Measurements from ENCODE around the gene ATAD3A. TPM values are rescaled to one million over a fixed set of nuclear protein-coding genes. Genes with fewer than 3 reads are reported as not detected.

Gene ATAD3A
- total and polyA plus RNA-seq, 2 of the 4 experiments (the other 2 are of a cell fraction) = 27.2 to 34.0 TPM

- no peak overlapping the region for H4K5ac ChIP-seq (ENCODE audit: low read depth, low read length)
- ATAC-seq (ENCODE audit: low read depth) = no peak
- no peaks in the 10 kb centered on the region; the same call in 1 of the 2 replicates for H3K9me3 ChIP-seq (ENCODE audit: control insufficient read depth, insufficient read depth, low read length)
- no peak overlapping the region for H3K56ac ChIP-seq (ENCODE audit: extremely low read depth, insufficient read depth, low read length)
- H2BK20ac ChIP-seq (ENCODE audit: low read depth, low read length) = no peak overlapping the region
- no peak overlapping the region for H2BK15ac ChIP-seq (ENCODE audit: low read depth, low read length)
- peaks cover 17% of the 10 kb centered on the region for H3K9me1 ChIP-seq (ENCODE audit: insufficient read depth, low read length)
- H4K8ac ChIP-seq (ENCODE audit: low read depth in 2 of 2, low read length in 2 of 2) = no peak overlapping the region
- BruUV-seq (replicated peaks) = no TSS peak
- peaks cover 25% of the 10 kb centered on the region for H4K20me1 ChIP-seq (ENCODE audit: insufficient read depth, low read length)
- peak overlapping the region; percentile 70 for H2AK9ac ChIP-seq (replicated peaks; ENCODE audit: low read depth, low read length, poor library complexity)
- intact Hi-C loops (cut with micrococcal nuclease) = no loop called here
- ChIA-PET POLR2A (ENCODE audit: unreplicated experiment) (no interaction called here), CTCF (no interaction called here)
- TF ChIP-seq SMC3 (IDR thresholded peaks at IDR 0.05; ENCODE audit: low read depth, low read length) (no peak), FOS (IDR thresholded peaks at IDR 0.05; ENCODE audit: low read depth, low read length) (no peak), CTCF (conservative IDR thresholded peaks at IDR 0.05; ENCODE audit: low read depth, low read length) (no peak), NFE2L2 (IDR thresholded peaks at IDR 0.05; ENCODE audit: low read depth, low read length) (no peak), MXI1 (IDR thresholded peaks at IDR 0.05; ENCODE audit: borderline replicate concordance, low read depth, low read length) (no peak), RFX5 (IDR thresholded peaks at IDR 0.05; ENCODE audit: low read depth, low read length) (no peak), CEBPB (IDR thresholded peaks at IDR 0.05; ENCODE audit: low read depth, low read length) (no peak), CHD1 (IDR thresholded peaks at IDR 0.05; ENCODE audit: low read depth, low read length) (no peak), USF2 (IDR thresholded peaks at IDR 0.05; ENCODE audit: low read depth, low read length) (no peak)
- H3K4me2 ChIP-seq (ENCODE audit: low read depth, low read length) = no peak overlapping the region
- H2AK5ac ChIP-seq (ENCODE audit: low read depth, low read length) = no peak overlapping the region
- H3K4me3 ChIP-seq (ENCODE audit: insufficient read depth, low read depth, low read length) = no peak overlapping the region
- in situ Hi-C loops (cut with MboI; ENCODE audit: low sequenced_read_pairs) = no loop called here
- no peak overlapping the region for H3K14ac ChIP-seq (replicated peaks; ENCODE audit: low read depth, low read length)
- no peak for DNase-seq
- peaks cover 14% of the 10 kb centered on the region for H3K4me1 ChIP-seq (ENCODE audit: control insufficient read depth, insufficient read depth, low read length)
- H3K36me3 ChIP-seq (ENCODE audit: control insufficient read depth, insufficient read depth, low read length) = peaks cover 33% of the 10 kb centered on the region
- no peak overlapping the region for H4K91ac ChIP-seq (ENCODE audit: insufficient read depth, low read depth, low read length)
- no peak overlapping the region for H3K18ac ChIP-seq (ENCODE audit: low read depth, low read length)
- peaks cover 10 to 44% of the 10 kb centered on the region in 2 experiments for H3K79me1 ChIP-seq (ENCODE audit: low read depth in 1 of 2, low read length in 2 of 2)
- no peak overlapping the region for H3K9ac ChIP-seq (ENCODE audit: low read depth, low read length)
- H3K27me3 ChIP-seq (ENCODE audit: control insufficient read depth, insufficient read depth, low read length) = no peaks in the 10 kb centered on the region
- H3K4ac ChIP-seq (ENCODE audit: low read depth, low read length) = no peak overlapping the region
- dilution Hi-C loops (cut with HindIII; ENCODE audit: low sequenced_read_pairs, unreplicated experiment) = no loop called here
- no peak overlapping the region for H2AFZ ChIP-seq (replicated peaks; ENCODE audit: low read length, poor library complexity)
- H3K23ac ChIP-seq (ENCODE audit: low read depth, low read length) = no peak overlapping the region
- H2BK5ac ChIP-seq (ENCODE audit: low read depth, low read length, poor library complexity, severe bottlenecking) = no peak overlapping the region
- 88% methylated on average over 8 of the region's 15 CpGs; no CpG with 5 or more reads in 1 of the 2 experiments for WGBS, 2 experiments (ENCODE audit: extremely low coverage in 2 of 2, insufficient read length in 1 of 2)
- no peak overlapping the region for H3K27ac ChIP-seq (ENCODE audit: insufficient read depth, low read length)
- no peak overlapping the region for H2BK120ac ChIP-seq (ENCODE audit: low read depth, low read length)
These were observed 25.1 kb downstream of the ATAD3A start for GRCh38 chr1:1536938-1537546.

Data from IMR-90 (cell line).